Activated T-cell treated with anti-CD3 and anti-CD28 coated beads, Interleukin-2, amount 50 U/mL, for 72 hours (primary cell): ENCODE measurements around the gene MAGEA9B. TPM values are rescaled to one million over a fixed set of nuclear protein-coding genes. Genes with fewer than 3 reads are reported as not detected.
"Not testable (repeated sequence)": the region's sequence is repeated elsewhere in the genome, so short reads cannot be mapped to it uniquely, and the experiment has no call there.

Experiments used
- ATAC-seq, 2 donors: fragments of 150-1000 bp; cut with Tn5 transposase; replicated peaks in 1 of 2; 2 replicates each; pipeline ENCODE4 v1.10.0; 2021; ENCODE audit warnings: moderate library complexity in 2 of 2, mild to moderate bottlenecking in 1 of 2
- DNase-seq, 2 donors: peaks; one replicate each; pipeline ENCODE4 v3.0.0; 2021 to 2022; ENCODE audit warnings: mixed read lengths in 1 of 2
- H3K27ac Mint-ChIP-seq: one replicate; pipeline ENCODE4 v1.8.0; 2022; ENCODE audit warnings: mild to moderate bottlenecking, moderate library complexity, mixed read lengths
- H3K27me3 Mint-ChIP-seq: one replicate; pipeline ENCODE4 v1.8.0; 2022; ENCODE audit warnings: low read depth, mixed read lengths
- H3K36me3 Mint-ChIP-seq, 2 donors: one replicate each; pipeline ENCODE4 v1.8.0; 2022; ENCODE audit warnings: mixed read lengths in 2 of 2, mild to moderate bottlenecking in 1 of 2; ENCODE audit not compliant: insufficient read depth in 2 of 2
- H3K4me1 Mint-ChIP-seq: one replicate; pipeline ENCODE4 v1.8.0; 2022; ENCODE audit warnings: low read depth, mixed read lengths
- H3K4me3 Mint-ChIP-seq, 2 donors: one replicate each; pipeline ENCODE4 v1.8.0; 2022; ENCODE audit warnings: mild to moderate bottlenecking in 2 of 2, mixed read lengths in 2 of 2, moderate library complexity in 2 of 2
- H3K9me3 Mint-ChIP-seq, 2 donors: one replicate each; pipeline ENCODE4 v1.8.0; 2022; ENCODE audit warnings: mixed read lengths in 2 of 2
- total RNA-seq, 2 donors: library from RNA; stranded (reverse); gene quantifications; one replicate each; pipeline ENCODE4 v1.2.3, GENCODE V29; 2022

Gene MAGEA9B
- total RNA-seq, 2 donors from 2014 or later, result not detected

DNA sequence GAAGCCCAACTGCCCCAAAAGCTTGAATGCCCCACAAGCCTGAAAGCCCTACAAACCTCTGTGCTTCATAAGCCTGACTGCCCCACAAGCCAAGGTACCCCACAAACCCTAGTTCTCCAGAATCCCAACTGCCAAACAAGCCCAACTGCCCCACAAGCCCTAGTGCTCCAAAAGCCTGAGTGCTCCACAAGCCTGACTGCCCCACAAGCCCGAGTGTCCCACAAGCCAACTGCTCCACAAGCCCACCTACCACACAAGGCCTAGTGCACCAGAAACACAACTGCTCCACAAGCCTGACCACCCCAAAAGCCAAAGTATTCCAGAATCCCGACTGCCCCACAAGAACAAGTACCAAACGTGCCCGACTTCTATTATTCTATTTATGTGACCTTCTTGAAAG, 23.9 kb downstream of the MAGEA9B start:
- H3K4me3 Mint-ChIP-seq, result no peak overlapping the region
- peaks cover 20% of the 10 kb centered on the region for H3K27me3 Mint-ChIP-seq
- no peaks in the 10 kb centered on the region for H3K36me3 Mint-ChIP-seq
- no peak overlapping the region for H3K27ac Mint-ChIP-seq
- H3K4me1 Mint-ChIP-seq, result no peaks in the 10 kb centered on the region
- DNase-seq, result no peak
- H3K9me3 Mint-ChIP-seq, result no peaks in the 10 kb centered on the region
- ATAC-seq, result no peak

DNA sequence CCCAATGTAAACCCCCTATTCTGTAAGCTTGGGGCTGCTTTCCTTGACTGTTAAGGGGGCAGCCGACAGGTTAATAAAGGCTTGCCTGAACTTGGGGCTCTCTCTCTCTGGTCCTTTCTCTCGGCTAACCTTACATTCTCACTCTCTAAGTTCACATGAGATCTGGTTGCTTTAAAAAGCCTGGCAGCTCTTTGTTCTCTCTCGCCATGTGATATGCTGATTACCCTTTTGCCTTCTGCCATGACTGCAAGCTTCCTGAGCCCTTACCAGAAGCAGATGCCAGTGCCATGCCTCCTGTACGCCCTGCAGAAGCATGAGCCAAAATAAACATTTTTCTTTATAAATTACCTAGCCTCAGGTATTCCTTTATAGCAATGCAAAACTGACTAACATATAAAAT, 32.0 kb downstream of the MAGEA9B start:
- not testable (repeated sequence) for ATAC-seq, H3K27me3 Mint-ChIP-seq, H3K9me3 Mint-ChIP-seq, H3K4me1 Mint-ChIP-seq, DNase-seq, H3K4me3 Mint-ChIP-seq, H3K27ac Mint-ChIP-seq, H3K36me3 Mint-ChIP-seq

DNA sequence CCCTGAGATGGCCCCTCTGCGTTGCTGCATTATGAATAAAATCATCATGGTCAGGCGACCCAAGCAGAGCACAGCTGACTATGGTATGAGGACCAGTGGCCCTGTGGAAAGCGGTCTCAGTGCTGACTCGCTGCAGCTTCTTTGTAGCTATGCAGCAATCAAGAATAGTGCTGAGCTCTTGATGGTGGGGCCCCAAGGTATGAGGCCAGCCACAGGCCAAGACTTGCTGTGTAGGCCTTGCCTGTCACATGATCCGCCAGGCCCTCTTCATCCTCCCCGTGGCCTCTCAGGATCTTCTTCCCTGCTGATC, 35.4 kb downstream of the MAGEA9B start:
- H3K36me3 Mint-ChIP-seq, H3K27ac Mint-ChIP-seq, H3K27me3 Mint-ChIP-seq, H3K9me3 Mint-ChIP-seq, DNase-seq, H3K4me3 Mint-ChIP-seq, H3K4me1 Mint-ChIP-seq: not testable (repeated sequence)
- peak in 1 of 2 donors; percentile 62 for ATAC-seq

DNA sequence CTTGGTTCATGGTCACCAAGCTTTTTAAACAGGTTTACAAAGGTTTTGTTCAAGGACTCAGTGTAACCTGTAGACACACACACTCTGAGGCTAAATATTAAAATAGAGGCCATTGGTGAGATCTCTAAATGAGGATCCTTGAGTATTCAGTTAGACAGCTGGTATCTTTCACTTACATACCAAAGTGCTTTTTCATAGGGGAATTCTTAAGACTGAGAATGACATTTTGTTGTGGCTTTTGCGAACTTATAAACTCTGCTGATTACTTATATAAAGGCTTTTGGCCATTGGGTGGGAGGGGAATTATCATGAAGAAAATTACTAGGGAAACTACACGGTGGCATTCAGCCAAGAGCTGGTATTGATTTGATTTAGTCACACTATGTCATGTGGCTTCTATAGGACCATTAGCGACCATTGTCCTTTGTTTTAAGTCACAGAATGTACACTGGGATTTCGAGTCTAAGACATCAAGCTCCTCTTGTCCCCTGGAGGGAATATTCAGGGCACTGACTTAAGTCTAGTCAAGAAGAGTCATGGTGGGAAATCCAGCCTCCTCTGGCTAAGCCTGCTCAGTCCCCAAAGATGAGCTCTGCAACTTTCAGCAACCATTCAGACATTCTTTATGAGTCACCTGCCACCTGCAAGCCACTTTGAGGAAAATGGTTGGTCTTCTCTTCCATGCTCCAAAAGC, 35.9 kb downstream of the MAGEA9B start:
- DNase-seq, H3K27me3 Mint-ChIP-seq, H3K4me1 Mint-ChIP-seq, H3K27ac Mint-ChIP-seq, H3K4me3 Mint-ChIP-seq, H3K36me3 Mint-ChIP-seq, H3K9me3 Mint-ChIP-seq: not testable (repeated sequence)
- peak; percentile 68 to 75 for ATAC-seq

DNA sequence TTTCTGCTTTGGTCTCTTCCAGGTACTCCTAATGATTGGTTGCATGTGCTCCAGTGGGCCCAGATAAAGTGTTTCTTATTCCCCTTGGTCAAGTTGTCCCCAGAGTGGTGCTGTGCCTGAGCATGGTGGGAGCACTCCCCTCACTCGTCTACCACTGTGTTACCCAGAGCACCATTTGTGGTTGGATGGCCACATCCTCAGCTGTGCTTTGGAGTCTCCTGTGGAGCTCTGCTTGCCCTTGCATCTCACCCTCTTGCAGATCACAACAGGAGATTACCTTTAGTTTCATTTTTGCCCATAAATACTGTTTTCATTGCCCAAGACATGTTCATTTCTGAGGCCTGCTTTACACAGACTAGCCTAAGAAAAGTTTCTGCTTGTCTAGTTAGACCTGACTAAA, 36.8 kb downstream of the MAGEA9B start:
- H3K4me1 Mint-ChIP-seq, H3K36me3 Mint-ChIP-seq, H3K27ac Mint-ChIP-seq, H3K4me3 Mint-ChIP-seq, H3K9me3 Mint-ChIP-seq, H3K27me3 Mint-ChIP-seq: not testable (repeated sequence)
- ATAC-seq (peak; percentile 10 to 58), DNase-seq (peak in 1 of 2 donors; percentile 20)

DNA sequence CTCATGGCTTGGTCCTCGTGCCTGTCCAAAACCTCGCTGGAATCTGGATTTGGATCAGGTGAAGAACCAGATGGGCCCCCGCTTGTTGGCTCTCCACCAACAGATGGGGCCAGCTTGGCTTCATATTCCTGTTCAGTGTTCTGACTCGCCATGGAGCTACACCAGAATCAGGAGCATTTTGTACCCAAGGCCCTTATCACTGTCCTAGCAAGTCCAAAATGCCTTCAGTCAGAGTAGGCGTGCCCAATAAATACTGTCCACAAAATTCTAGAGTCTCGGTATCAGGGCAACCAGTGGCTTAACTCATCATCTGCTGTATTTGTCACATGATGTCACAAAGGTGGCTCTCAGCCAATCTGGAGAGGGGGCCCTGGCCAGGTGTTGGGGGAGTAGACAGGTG, 37.6 kb downstream of the MAGEA9B start, which contains the start of gene HSFX3:
HSFX3 (minus strand) TSS at position 224 of the 400 bp plus-strand sequence; CDS start at position 152, 72 bp downstream.
- H3K27me3 Mint-ChIP-seq, result not testable (repeated sequence)

DNA sequence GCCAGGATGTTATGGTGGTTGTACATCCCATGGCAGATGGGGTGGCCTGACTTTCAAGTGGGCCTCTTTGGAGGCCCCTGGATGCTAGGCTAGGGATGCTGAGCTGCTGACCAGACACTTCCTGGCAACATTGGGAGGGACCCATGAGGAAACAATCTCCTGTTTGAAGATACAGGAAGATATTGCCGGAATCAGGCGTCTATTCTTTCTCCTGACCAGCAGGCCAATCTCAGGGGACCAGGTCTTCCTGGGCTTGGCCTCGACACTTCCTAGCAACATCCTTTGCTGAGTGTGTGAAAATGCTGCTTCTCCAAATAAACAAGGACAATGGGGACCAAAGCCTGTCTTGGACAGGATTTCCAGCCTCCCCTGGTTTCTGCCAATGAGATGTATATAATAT, 39.5 kb downstream of the MAGEA9B start:
- H3K4me3 Mint-ChIP-seq, H3K27me3 Mint-ChIP-seq, H3K27ac Mint-ChIP-seq, H3K36me3 Mint-ChIP-seq, ATAC-seq, H3K4me1 Mint-ChIP-seq, DNase-seq, H3K9me3 Mint-ChIP-seq: not testable (repeated sequence)

More for the DNA sequence above, 37.6 kb downstream of the MAGEA9B start, which contains the start of gene HSFX3:
- H3K36me3 Mint-ChIP-seq, DNase-seq, H3K9me3 Mint-ChIP-seq, ATAC-seq, H3K4me3 Mint-ChIP-seq, H3K27ac Mint-ChIP-seq, H3K4me1 Mint-ChIP-seq: not testable (repeated sequence)

DNA sequence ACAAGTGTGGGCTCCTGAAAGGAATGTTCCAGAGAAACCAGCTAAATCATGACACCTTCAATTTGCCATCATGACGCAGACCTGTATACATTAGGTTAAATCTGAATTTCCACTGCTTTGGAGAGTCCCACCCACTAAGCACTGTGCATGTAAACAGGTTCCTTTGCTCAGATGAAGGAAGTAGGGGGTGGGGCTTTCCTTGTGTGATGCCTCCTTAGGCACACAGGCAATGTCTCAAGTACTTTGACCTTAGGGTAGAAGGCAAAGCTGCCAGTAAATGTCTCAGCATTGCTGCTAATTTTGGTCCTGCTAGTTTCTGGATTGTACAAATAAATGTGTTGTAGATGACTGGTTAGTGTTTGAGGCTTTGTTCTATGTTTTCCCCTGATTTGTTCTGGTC, 40.3 kb downstream of the MAGEA9B start:
- not testable (repeated sequence) for DNase-seq, H3K27me3 Mint-ChIP-seq, H3K36me3 Mint-ChIP-seq, H3K4me1 Mint-ChIP-seq, H3K27ac Mint-ChIP-seq, H3K9me3 Mint-ChIP-seq, ATAC-seq, H3K4me3 Mint-ChIP-seq

DNA sequence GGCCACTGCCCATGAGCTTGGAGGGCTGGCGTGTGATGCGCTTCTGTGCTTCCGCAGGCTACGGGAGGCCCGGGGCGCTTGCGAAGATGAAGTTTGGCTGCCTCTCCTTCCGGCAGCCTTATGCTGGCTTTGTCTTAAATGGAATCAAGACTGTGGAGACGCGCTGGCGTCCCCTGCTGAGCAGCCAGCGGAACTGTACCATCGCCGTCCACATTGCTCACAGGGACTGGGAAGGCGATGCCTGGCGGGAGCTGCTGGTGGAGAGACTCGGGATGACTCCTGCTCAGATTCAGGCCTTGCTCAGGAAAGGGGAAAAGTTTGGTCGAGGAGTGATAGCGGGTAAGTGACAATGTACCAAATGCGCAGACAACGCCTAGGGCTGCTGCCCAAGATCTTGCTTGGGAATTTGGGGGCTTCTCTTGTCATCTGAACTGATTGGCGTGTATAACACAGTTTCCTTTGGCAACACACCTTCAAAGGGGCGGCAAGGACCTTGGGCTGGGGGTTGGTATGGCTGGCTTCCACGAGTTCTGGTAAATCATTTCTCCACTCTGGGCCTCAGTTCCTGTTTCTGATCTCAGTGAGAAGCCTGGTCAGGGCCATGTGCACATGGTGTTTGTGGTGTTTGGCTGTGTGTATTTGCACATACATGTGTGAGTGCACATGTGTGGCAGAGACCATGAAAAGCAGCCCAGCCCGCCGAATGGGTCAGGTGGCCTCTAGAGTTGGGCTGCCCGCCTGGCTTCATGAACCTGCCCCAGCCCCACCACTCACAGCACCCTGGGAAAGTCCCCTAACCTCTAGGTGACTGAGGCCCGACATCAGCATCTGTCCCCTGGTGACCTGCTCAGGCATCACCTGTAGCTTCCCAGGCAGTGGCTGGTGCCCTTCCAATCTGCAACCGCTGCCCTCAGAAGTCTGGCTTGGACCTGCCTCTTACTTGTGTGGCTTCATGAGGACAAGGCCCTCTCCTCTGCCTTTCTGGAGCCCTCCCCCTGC, 41.4 kb downstream of the MAGEA9B start:
- H3K9me3 Mint-ChIP-seq, H3K27ac Mint-ChIP-seq, H3K4me3 Mint-ChIP-seq, ATAC-seq, DNase-seq, H3K36me3 Mint-ChIP-seq, H3K27me3 Mint-ChIP-seq, H3K4me1 Mint-ChIP-seq: not testable (repeated sequence)

DNA sequence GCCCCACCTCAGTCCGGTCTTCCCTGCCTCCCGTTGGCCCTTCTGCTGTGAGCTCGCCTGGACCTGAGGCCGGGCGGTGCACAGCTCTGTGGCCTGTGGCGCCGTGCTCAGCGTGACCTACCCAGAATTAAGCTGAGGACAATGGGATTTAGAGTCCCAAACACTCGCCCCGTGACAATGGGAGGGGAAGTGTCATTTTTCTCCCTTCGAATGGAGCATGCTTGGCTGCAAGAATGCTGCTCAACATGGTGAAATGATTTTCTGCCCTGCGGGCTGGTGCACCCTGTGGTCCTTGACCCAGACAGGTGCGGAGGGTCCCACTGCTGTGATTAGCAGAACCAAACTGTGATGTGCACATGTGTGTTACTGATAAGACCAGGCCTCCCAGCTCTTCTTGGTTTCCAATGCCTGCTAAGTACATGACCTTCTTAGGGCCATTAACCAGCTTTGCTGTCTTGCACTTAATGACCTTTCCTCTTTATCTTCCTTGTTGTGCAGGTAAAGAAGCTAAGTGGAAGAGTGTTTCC, 45.7 kb downstream of the MAGEA9B start:
- ATAC-seq, result no peak
- Mint-ChIP-seq H3K36me3 (peaks cover 1 to 2% of the 10 kb centered on the region in 2 donors), H3K9me3 (no peaks in the 10 kb centered on the region), H3K27me3 (no peaks in the 10 kb centered on the region), H3K27ac (peak overlapping the region; percentile 86), H3K4me3 (peak overlapping the region; percentile 81 to 86), H3K4me1 (peaks cover 6% of the 10 kb centered on the region)
- no peak for DNase-seq

DNA sequence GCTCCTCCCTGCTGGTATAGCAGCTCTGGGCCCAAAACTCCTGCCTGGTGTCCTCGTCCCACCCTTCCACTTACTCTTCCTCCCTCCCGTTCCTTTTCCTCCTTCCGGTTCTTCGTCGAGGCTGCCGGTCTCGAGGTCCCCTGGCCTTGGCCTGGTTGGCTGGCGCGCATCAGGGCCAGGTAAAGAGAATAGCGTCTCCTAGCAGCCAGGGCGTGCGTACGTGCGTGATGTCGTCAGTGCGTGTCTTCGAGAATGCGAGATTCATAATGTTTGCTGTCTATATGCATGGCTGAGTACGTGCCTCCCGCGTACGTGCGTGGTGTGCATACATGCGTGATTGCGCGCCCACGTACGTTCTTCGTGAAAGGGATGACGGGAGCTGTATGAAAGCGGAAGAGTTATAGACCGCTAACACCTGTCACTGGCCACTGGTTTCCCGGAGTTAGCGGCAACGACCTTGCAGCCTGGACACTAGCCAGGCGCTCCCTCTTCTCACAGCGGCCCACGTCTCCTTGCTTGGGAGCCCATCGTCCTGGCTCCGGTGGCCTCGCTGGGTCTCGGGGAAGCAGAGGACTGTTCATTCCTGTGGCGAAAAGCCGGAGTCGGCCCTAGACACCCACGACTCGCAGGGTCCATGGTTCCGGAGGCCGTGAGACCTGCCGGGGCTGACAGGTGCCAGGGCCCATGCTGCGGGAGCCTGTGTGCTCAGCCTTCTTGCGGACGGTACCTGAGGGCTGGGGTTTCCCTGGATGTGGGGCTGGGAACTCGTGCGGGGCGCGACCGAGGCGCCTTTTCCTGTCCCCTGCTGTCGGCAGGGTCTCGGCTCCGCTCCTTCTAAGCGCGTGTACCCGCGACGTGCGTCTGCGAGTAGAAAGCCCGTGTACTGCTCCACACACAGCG, 46.4 kb downstream of the MAGEA9B start, which contains the start of gene EOLA1:
EOLA1 (plus strand) TSS at position 392 of the 900 bp plus-strand sequence. CDS start 4,619 bp downstream, outside the sequence.
- H3K9me3 Mint-ChIP-seq, result no peaks in the 10 kb centered on the region
- H3K36me3 Mint-ChIP-seq, result peaks cover 1 to 2% of the 10 kb centered on the region in 2 donors
- H3K4me3 Mint-ChIP-seq, result peak within 1 kb of the TSS; percentile 95 to 96
- ATAC-seq (peak; percentile 83 to 84), DNase-seq (peak; percentile 86 to 89)
- peaks cover 6% of the 10 kb centered on the region for H3K4me1 Mint-ChIP-seq
- H3K27me3 Mint-ChIP-seq, result peaks cover 4% of the 10 kb centered on the region
- peak within 1 kb of the TSS; percentile 91 for H3K27ac Mint-ChIP-seq

DNA sequence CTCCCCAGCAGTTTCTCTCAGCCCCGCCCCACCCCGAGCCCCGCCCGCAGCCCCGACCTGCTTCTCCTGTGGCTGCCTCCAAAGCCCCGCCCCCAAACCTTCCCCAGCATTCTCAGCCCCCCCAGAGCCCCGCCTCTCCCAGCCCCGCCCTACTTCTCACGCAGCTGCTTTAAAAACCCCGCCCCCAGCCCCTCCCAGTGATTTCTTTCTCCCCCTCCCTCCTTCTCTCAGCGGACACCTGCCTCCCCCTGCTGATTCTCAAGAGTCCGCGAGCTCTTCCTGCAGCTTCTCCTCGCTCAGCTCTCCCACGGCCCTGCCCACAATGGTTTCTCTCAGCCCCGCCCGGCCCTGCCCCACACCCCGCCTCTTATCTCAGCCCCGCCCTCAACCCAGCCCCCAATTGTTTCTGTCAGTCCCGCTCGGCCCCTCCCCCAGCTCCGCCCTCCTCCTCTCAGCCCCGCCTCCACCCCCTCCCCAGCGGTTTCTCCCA, 47.1 kb downstream of the MAGEA9B start:
- ATAC-seq (peak; percentile 53 to 62), DNase-seq (peak; percentile 84 to 89)
- Mint-ChIP-seq H3K4me3 (peak overlapping the region; percentile 81 to 86), H3K4me1 (peaks cover 6% of the 10 kb centered on the region), H3K27me3 (peaks cover 11% of the 10 kb centered on the region), H3K36me3 (peaks cover 1 to 2% of the 10 kb centered on the region in 2 donors), H3K27ac (peak overlapping the region; percentile 91), H3K9me3 (no peaks in the 10 kb centered on the region)
